A549 treated with Mapracorat at 1 μM for 4 hours (cell line): ENCODE data around the gene SLITRK6. TPM values are rescaled to one million over a fixed set of nuclear protein-coding genes. Genes with fewer than 3 reads are reported as not detected.

Experiments
- total RNA-seq: library from RNA; stranded (reverse); fragments of 200-300 nt; extraction: Qiagen RNA extraction; gene quantifications from 5 replicates; pipeline ENCODE4 v1.2.3, GENCODE V29; 2022

The SLITRK6 gene
- total RNA-seq: 0.10 to 0.16 TPM (median 0.11 TPM) in 5 replicates

GRCh38 chr13:85799097-85799582, at the start of gene SLITRK6:
Gene SLITRK6, minus strand, starts transcription at chr13:85799419. Its CDS starts 2,911 bp downstream, at chr13:85796508.

